HEK293T (cell line): ENCODE results near the gene IGF1.
"Not testable (repeated sequence)": the region's sequence is repeated elsewhere in the genome, so short reads cannot be mapped to it uniquely, and the experiment has no call there.

ENCODE experiments used
- BHLHE40 ChIP-seq: fragments of 450-650 bp; IDR thresholded peaks from 2 replicates; pipeline ENCODE4 v1.6.1; 2016; ENCODE audit warnings: mild to moderate bottlenecking, moderate library complexity, borderline replicate concordance
- FOXK2 ChIP-seq: fragments of 450-650 bp; IDR thresholded peaks from 2 replicates; pipeline ENCODE4 v1.6.1; 2016; ENCODE audit warnings: mild to moderate bottlenecking
- SUZ12 ChIP-seq: fragments of 450-650 bp; IDR thresholded peaks from 2 replicates; pipeline ENCODE4 v1.6.1; 2016; ENCODE audit warnings: mild to moderate bottlenecking

DNA sequence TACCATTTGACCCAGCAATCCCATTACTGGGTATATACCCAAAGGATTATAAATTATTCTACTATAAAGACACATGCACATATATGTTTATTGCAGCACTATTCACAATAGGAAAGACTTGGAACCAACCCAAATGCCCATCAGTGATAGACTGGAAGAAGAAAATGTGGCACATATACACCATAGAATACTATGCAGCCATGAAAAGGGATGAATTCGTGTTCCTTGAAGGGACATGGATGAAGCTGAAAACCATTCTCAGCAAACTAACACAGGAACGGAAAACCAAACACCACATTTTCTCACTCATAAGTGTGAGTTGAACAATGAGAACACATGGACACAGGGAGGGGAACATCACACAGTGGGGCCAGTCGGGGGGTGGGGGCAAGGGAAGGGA, 31.3 kb downstream of the IGF1 start:
- TF ChIP-seq BHLHE40, FOXK2, SUZ12: not testable (repeated sequence)
